ENCODE measurements around the gene SBSN. TPM values are rescaled to one million over a fixed set of nuclear protein-coding genes. Genes with fewer than 3 reads are reported as not detected.
A peak's percentile ranks its signal among the peaks of the same experiment; 100 is the strongest.

SBSN gene
- polyA plus RNA-seq, 2 of the 4 experiments (the other 2 are of a cell fraction), result 0.28 to 1.1 TPM

GRCh38 chr19:35510626-35510964 lies 17.5 kb downstream of the SBSN start:
- DNase-seq (ENCODE audit: low read depth in 1 of 2, low spot score in 1 of 2) (no peak), ATAC-seq (peak; percentile 20 to 42), FAIRE-seq (no peak)
- no peaks in the 10 kb centered on the region for H3K9me3 ChIP-seq
- CTCF ChIA-PET, result interaction anchor here (0.6 to 10.2 kb wide), 81 partner anchors 8 to 466 kb away, joined by 3 to 207 read pairs (median 5); partner anchors contain the start of genes ATP4A, ETV2, FFAR1 and FFAR2
- peak overlapping the region; percentile 86 for H3K4me2 ChIP-seq
- peak overlapping the region; percentile 48; the same call in 2 of the 3 replicates for H3K4me3 ChIP-seq
- POLR2A ChIA-PET, result interaction anchor here (0.7 to 1.6 kb wide), 12 partner anchors 13 to 235 kb away, joined by 3 to 11 read pairs (median 4); partner anchors contain the start of genes PSENEN and U2AF1L4
- H3K27ac ChIP-seq, result no peak overlapping the region
- peaks cover 16% of the 10 kb centered on the region for H3K4me1 ChIP-seq
- 16% methylated on average over 15 of the region's 15 CpGs for WGBS (ENCODE audit: missing lambda C conversion rate)
- TF ChIP-seq RAD21 (conservative IDR thresholded peaks at IDR 0.05 in 1 of 2, IDR thresholded peaks at IDR 0.05 in 1 of 2) (0 out of 5 replicates have a peak, but pooled peaks of 1 of the 2 experiments have one; percentile 18), CBX2 (IDR thresholded peaks at IDR 0.05; ENCODE audit: borderline replicate concordance, low read depth) (no peak), CTCF (IDR thresholded peaks at IDR 0.05) (peak; percentile 26; the same call in 1 of the 3 replicates)

GRCh38 chr19:35509861-35510625 lies 18.1 kb downstream of the SBSN start:
- CTCF ChIA-PET, result interaction anchor here (0.6 to 10.2 kb wide), 87 partner anchors 8 to 467 kb away, joined by 3 to 207 read pairs (median 4); partner anchors contain the start of genes ATP4A, ETV2, FFAR1 and FFAR2
- peak; percentile 68 to 90 for ATAC-seq
- DNase-seq (ENCODE audit: low read depth in 1 of 2, low spot score in 1 of 2), result peak; percentile 73 to 99
- Histone ChIP-seq H3K27ac (peak overlapping the region; percentile 57 to 80), H3K4me1 (peaks cover 16% of the 10 kb centered on the region), H3K9me3 (no peaks in the 10 kb centered on the region), H3K4me3 (peak overlapping the region; percentile 48), H3K4me2 (peak overlapping the region; percentile 86)
- FAIRE-seq, result peak; percentile 39
- TF ChIP-seq SMC3 (IDR thresholded peaks at IDR 0.05), result peak; percentile 89
- 0 out of 3 replicates have a peak, but pooled peaks have one; percentile 8 for TF ChIP-seq BCL3 (IDR thresholded peaks at IDR 0.05)
- no peak for TF ChIP-seq EHMT2 (IDR thresholded peaks at IDR 0.05; ENCODE audit: low read depth)
- TF ChIP-seq CTCF (IDR thresholded peaks at IDR 0.05), result peak; percentile 100
- TF ChIP-seq NPAS2 (CRISPR knock-in tag; IDR thresholded peaks at IDR 0.05; ENCODE audit: borderline replicate concordance), result no peak
- TF ChIP-seq RAD21 (conservative IDR thresholded peaks at IDR 0.05 in 1 of 2, IDR thresholded peaks at IDR 0.05 in 1 of 2), result peak; percentile 70 to 81
- no peak for TF ChIP-seq TFCP2L1 (CRISPR knock-in tag; IDR thresholded peaks at IDR 0.05)
- TF ChIP-seq HOXB5 (CRISPR knock-in tag; IDR thresholded peaks at IDR 0.05), result no peak
- no peak for TF ChIP-seq MAX (IDR thresholded peaks at IDR 0.05)
- no peak for TF ChIP-seq CHD4 (IDR thresholded peaks at IDR 0.05; ENCODE audit: borderline replicate concordance)
- TF ChIP-seq FOSL2 (IDR thresholded peaks at IDR 0.05), result no peak
- TF ChIP-seq FOSL2 (CRISPR knock-in tag; IDR thresholded peaks at IDR 0.05), result no peak
- no peak for TF ChIP-seq SREBF2 (IDR thresholded peaks at IDR 0.05)
- TF ChIP-seq EHF (CRISPR knock-in tag; IDR thresholded peaks at IDR 0.05), result no peak
- TF ChIP-seq EP300 (IDR thresholded peaks at IDR 0.05), result no peak
- peak in 1 of 2 experiments; percentile 25; a peak in 1 of 5 replicates for TF ChIP-seq JUN (IDR thresholded peaks at IDR 0.05)
- peak; percentile 29; the same call in 1 of the 2 replicates for TF ChIP-seq RNF2 (IDR thresholded peaks at IDR 0.05; ENCODE audit: borderline replicate concordance, low read depth)
- no peak for TF ChIP-seq POLR2AphosphoS2 (conservative IDR thresholded peaks at IDR 0.05; ENCODE audit: low read length)
- TF ChIP-seq FOXS1 (CRISPR knock-in tag; IDR thresholded peaks at IDR 0.05), result no peak
- POLR2A ChIA-PET, result interaction anchor here (0.7 to 1.6 kb wide), 14 partner anchors 13 to 544 kb away, joined by 3 to 11 read pairs (median 4); partner anchors contain the start of genes PSENEN, THAP8 and U2AF1L4
- 3% methylated on average over 39 of the region's 39 CpGs for WGBS (ENCODE audit: missing lambda C conversion rate)

All from A549 (cell line).